Fibroblast of mammary gland (primary cell): ENCODE measurements around the gene FAM185A.

ENCODE experiments used
- DNase-seq: peaks from one replicate; pipeline ENCODE4 v3.0.0-alpha.2; 2010; ENCODE audit warnings: low read depth
- H3K4me3 ChIP-seq: 2 replicates; pipeline ENCODE4 v1.5.1; 2011; ENCODE audit warnings: low read depth, mild to moderate bottlenecking, low read length, moderate library complexity; ENCODE audit not compliant: control insufficient read depth
- CTCF ChIP-seq: conservative IDR thresholded peaks from 2 replicates; pipeline ENCODE4 v1.5.1; 2011; ENCODE audit warnings: low read depth, low read length, inconsistent platforms; ENCODE audit not compliant: control insufficient read depth, insufficient read depth

Gene FAM185A

GRCh38 chr7:102832674-102833073, 83.9 kb downstream of the FAM185A start:
- no peak for TF ChIP-seq CTCF
- H3K4me3 ChIP-seq = no peak overlapping the region
- no peak for DNase-seq

- TF ChIP-seq CTCF = no peak
- DNase-seq = no peak
Observed at GRCh38 chr7:102833343-102833742, 84.5 kb downstream of the FAM185A start.

GRCh38 chr7:102834466-102834865, 85.7 kb downstream of the FAM185A start:
- no peak for TF ChIP-seq CTCF
- no peak overlapping the region for H3K4me3 ChIP-seq
- DNase-seq = peak; percentile 54

More at GRCh38 chr7:102833343-102833742, 84.5 kb downstream of the FAM185A start:
- H3K4me3 ChIP-seq = no peak overlapping the region

- peak; percentile 94 for DNase-seq
- no peak for TF ChIP-seq CTCF
Observed at GRCh38 chr7:102834999-102835398, 86.2 kb downstream of the FAM185A start.

GRCh38 chr7:102836191-102836919, 87.6 kb downstream of the FAM185A start:
- DNase-seq = peak; percentile 87
- H3K4me3 ChIP-seq = no peak overlapping the region
- TF ChIP-seq CTCF = no peak

More at GRCh38 chr7:102834999-102835398, 86.2 kb downstream of the FAM185A start:
- H3K4me3 ChIP-seq = no peak overlapping the region

- no peak for TF ChIP-seq CTCF
- no peak for DNase-seq
- H3K4me3 ChIP-seq = no peak overlapping the region
Observed at GRCh38 chr7:102836977-102837376, 88.2 kb downstream of the FAM185A start.
